Large intestine (tissue), 3 donors: ENCODE measurements around the gene MAP7D3. TPM values are rescaled to one million over a fixed set of nuclear protein-coding genes. Genes with fewer than 3 reads are reported as not detected.
A peak's percentile ranks its signal among the peaks of the same experiment; 100 is the strongest.
"Not testable (repeated sequence)": the region's sequence is repeated elsewhere in the genome, so short reads cannot be mapped to it uniquely, and the experiment has no call there.

Experiments used
- DNase-seq, 2 donors: peaks; one replicate each; pipeline versions ENCODE4 v3.0.0 to v3.0.0-alpha.2; 2013
- H3K27ac ChIP-seq: one replicate; pipeline ENCODE4 v1.5.1; 2013; ENCODE audit warnings: low read length
- H3K27me3 ChIP-seq: 2 replicates; pipeline ENCODE4 v1.6.1; 2013; ENCODE audit warnings: low read length; ENCODE audit not compliant: control insufficient read depth, insufficient read depth
- H3K36me3 ChIP-seq: 2 replicates; pipeline ENCODE4 v1.6.1; 2013; ENCODE audit warnings: low read length; ENCODE audit not compliant: control insufficient read depth, insufficient read depth
- H3K4me1 ChIP-seq: one replicate; pipeline ENCODE4 v1.6.1; 2013; ENCODE audit warnings: low read length; ENCODE audit not compliant: control insufficient read depth, insufficient read depth
- H3K4me3 ChIP-seq: one replicate; pipeline ENCODE4 v1.5.1; 2013; ENCODE audit warnings: low read length
- H3K9me3 ChIP-seq: one replicate; pipeline ENCODE4 v1.6.1; 2013; ENCODE audit warnings: mild to moderate bottlenecking, low read depth, low read length, moderate library complexity; ENCODE audit not compliant: control insufficient read depth
- WGBS: methylation state at CpG from one replicate; pipeline ENCODE4 v1.1.5; 2013; ENCODE audit warnings: low lambda C conversion rate; ENCODE audit not compliant: insufficient coverage; 5-methylcytosine and 5-hydroxymethylcytosine counted together
- polyA plus RNA-seq: library from polyadenylated mRNA; unstranded; fragments of 120-200 nt; gene quantifications from one replicate; pipeline ENCODE4 v1.2.1, GENCODE V29; 2013

The MAP7D3 gene
- polyA plus RNA-seq, 1 donor: 5.5 TPM

DNA sequence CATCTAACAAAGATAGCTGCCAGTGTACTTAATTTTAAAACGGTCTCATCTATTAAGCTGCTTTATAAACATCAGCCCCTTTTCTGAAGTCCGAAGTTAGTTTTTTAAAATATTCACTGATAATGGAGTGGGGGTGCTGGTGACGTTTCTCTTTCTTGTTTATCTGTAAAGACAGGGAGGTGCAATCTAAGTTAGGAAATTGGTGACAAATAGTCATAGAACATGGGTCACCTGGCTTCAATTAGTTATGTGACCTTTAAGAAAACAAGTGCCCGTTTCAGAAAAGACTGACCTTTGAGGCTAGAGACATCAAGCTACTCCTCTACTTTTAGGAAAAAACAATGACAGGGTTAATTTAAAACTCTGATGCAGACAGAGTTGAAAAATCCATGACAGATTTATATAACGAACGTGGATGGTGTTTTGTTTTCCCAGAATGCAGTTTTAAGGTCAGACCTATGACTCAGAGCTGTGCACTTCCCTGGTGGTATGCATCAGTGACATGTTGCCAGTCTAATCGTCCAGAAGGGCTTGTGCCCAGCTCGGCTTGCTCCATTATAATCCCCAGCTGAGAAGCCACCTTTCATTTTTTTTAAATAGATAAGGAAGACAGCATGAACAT lies 65.7 kb downstream of the MAP7D3 start:
- Histone ChIP-seq H3K4me1 (no peaks in the 10 kb centered on the region), H3K27ac (no peak overlapping the region)
- WGBS: no CpG with 5 or more reads among the region's 8 CpGs

DNA sequence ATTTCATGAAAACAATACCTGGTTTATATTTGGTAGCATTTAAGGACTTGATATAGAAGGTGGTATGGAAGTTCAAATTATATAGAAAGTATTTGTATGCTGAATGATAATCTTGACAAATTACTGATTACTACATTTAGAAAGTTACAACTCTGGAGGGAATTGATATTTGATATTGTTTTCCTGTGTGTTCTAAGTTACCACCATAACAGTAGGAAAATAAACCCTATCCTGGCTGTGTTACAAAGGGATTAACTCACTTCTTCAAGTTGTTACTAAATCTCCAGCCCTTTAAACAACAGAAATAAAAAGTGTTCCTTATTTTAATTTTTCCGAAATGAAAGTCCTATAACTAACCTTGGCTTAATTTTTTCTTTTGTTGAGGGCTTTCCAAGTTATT lies 67.3 kb downstream of the MAP7D3 start:
- H3K9me3 ChIP-seq: no peaks in the 10 kb centered on the region
- H3K4me1 ChIP-seq: no peaks in the 10 kb centered on the region
- no peak overlapping the region for H3K4me3 ChIP-seq
- no peaks in the 10 kb centered on the region for H3K27me3 ChIP-seq
- H3K27ac ChIP-seq: no peak overlapping the region
- no peaks in the 10 kb centered on the region for H3K36me3 ChIP-seq
- DNase-seq: no peak
- no CpG with 5 or more reads among the region's 1 CpG for WGBS

More for the DNA sequence above, 65.7 kb downstream of the MAP7D3 start:
- H3K36me3 ChIP-seq: no peaks in the 10 kb centered on the region
- no peaks in the 10 kb centered on the region for H3K9me3 ChIP-seq
- H3K4me3 ChIP-seq: no peak overlapping the region
- H3K27me3 ChIP-seq: no peaks in the 10 kb centered on the region
- peak in 1 of 2 donors; percentile 25 for DNase-seq

DNA sequence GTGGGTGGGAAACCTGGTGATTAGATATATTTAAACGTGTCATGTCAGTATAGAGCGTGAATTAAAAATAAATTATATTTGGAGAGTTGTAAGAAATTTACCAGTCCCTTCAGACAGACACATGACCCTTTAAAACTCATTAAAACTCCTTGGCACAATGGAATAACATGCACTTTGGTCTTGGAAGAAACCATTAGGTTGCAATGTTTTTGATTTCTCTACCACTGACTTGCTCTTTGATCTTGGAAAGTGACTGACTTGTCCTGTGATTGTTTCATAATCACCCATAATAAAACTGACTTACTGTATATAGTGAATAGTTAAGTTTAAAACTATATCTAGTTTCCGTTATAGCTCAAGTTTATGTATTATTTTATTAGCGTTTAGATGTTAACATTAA lies 68.0 kb downstream of the MAP7D3 start:
- no peaks in the 10 kb centered on the region for H3K36me3 ChIP-seq
- H3K4me3 ChIP-seq: no peak overlapping the region
- no peak overlapping the region for H3K27ac ChIP-seq
- WGBS: 83% methylated on average over 1 of the region's 4 CpGs
- no peaks in the 10 kb centered on the region for H3K9me3 ChIP-seq
- no peaks in the 10 kb centered on the region for H3K4me1 ChIP-seq
- H3K27me3 ChIP-seq: no peaks in the 10 kb centered on the region
- DNase-seq: peak in 1 of 2 donors; percentile 52

DNA sequence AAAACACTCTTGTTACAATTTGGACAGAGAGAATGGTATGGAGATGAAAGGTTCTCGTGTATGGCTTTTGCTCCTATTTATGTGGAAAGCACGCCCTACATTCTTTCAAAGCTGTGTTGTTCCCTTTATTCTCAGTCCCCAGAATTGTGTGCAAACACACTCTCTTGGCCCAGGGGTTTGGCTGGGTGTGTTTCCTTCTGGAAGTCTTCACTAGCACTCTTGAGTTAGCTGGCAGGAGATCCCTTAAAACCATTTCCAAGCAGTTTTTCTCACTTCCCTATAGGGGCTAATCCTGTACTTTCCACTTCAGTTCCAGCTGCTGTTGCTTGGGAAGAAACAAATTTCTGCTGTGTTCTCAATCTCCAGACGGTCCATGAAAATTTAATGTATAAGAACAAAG lies 68.8 kb downstream of the MAP7D3 start:
- Histone ChIP-seq H3K4me3 (no peak overlapping the region), H3K9me3 (no peaks in the 10 kb centered on the region), H3K4me1 (no peaks in the 10 kb centered on the region), H3K36me3 (no peaks in the 10 kb centered on the region), H3K27ac (no peak overlapping the region), H3K27me3 (no peaks in the 10 kb centered on the region)
- DNase-seq: peak in 1 of 2 donors; percentile 19
- WGBS: no CpG with 5 or more reads among the region's 3 CpGs

DNA sequence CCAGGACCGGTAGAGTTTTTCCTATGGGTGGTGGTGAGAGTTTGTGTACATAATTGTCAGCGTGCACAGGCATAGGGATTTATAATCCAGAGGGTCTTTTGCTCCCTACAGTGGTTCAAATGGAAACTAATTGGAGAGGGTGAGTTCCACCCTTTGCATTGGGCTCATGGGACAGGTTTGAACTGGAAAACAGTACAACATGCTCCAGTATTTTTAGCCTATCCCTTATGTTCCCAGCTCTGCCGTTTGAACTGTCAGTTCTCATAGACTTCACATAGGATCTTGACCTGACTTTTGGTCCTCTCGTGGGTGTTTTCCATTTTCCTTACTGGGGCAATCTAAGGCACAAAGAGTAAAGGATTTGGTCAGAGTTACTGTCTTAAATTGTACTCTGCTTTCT lies 72.1 kb downstream of the MAP7D3 start:
- no peaks in the 10 kb centered on the region for H3K4me1 ChIP-seq
- WGBS: no CpG with 5 or more reads among the region's 4 CpGs
- no peaks in the 10 kb centered on the region for H3K36me3 ChIP-seq

DNA sequence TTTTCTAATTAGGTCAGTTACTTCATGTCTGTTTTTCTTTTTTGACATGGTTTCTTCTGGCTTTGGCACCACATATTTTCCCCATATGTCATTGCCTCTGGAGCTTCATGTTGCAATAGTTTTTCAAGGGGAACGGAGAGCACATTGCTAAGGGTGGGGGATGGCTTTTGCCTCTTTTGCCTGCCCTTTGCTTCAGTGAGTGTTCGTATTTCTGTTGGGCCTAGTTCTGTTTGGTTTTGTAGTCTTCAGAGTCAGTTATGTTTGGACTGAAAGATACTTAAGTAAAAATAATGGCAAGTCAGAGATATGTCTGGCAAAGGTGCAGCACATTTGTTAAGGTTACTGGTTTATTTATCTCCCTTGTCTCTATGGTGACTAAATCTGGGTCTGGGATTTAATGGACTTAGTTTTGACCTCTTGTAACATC lies 74.8 kb downstream of the MAP7D3 start:
- no peak for DNase-seq
- Histone ChIP-seq H3K27me3 (no peaks in the 10 kb centered on the region), H3K4me1 (no peaks in the 10 kb centered on the region), H3K27ac (peak overlapping the region; percentile 20), H3K9me3 (no peaks in the 10 kb centered on the region), H3K4me3 (no peak overlapping the region), H3K36me3 (no peaks in the 10 kb centered on the region)
- WGBS: no CpG with 5 or more reads among the region's 2 CpGs

More for the DNA sequence above, 72.1 kb downstream of the MAP7D3 start:
- Histone ChIP-seq H3K4me3 (no peak overlapping the region), H3K27ac (no peak overlapping the region), H3K9me3 (no peaks in the 10 kb centered on the region), H3K27me3 (no peaks in the 10 kb centered on the region)
- no peak for DNase-seq

DNA sequence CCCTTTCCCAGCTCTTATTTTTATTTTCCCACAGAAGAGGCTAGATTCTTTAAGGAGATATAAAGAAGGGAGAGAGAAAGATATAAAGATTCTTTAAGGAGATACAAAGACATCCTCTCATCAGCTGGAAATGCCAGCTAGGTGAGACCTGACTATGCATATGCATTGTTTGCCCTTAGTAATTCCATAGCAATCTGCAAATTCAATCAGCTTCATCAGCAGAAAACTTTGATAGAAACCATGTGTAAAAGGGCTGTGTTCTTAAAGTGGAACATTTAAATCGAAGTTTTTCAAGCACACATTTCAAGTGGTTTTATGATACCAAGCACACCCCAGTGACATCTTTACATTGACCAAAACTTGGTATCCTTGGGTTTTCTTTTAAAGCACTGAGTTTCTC lies 79.8 kb downstream of the MAP7D3 start:
- H3K4me1 ChIP-seq: peaks cover 3% of the 10 kb centered on the region

DNA sequence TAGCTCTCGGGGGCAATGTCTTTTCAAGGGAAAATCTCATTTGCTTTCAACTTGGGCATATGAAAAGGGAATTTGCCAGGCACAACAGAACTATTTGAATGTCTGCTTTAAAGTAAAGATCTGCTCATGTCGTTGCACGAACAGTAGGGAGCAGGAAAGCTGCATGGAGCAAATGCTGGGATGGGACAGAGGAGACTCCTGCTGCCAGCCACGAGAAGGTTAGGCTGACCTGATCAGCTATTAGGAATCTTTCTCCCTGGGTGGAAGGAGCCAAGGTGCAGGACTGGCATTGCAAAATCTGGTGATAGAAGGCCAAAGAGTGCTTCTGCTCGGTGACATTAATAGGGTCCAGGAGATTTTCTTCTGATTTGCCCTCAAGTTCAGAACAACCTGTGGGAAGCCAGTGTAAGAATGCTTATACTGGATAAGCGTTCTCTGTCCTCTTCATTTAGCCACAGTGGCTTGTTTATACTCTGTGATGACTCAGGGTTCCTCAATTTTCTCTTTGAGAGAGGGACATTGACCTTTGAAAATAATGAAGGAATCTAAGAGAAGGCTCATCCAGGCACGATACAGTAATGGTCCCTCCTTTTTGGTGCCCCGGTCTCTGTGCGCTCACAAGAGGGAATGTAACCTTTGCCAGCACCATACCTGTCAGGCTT lies 80.9 kb downstream of the MAP7D3 start:
- WGBS: no CpG with 5 or more reads among the region's 9 CpGs
- no peak for DNase-seq
- Histone ChIP-seq H3K27me3 (no peaks in the 10 kb centered on the region), H3K4me1 (peaks cover 3% of the 10 kb centered on the region), H3K36me3 (no peaks in the 10 kb centered on the region), H3K27ac (peak overlapping the region; percentile 74), H3K9me3 (no peaks in the 10 kb centered on the region), H3K4me3 (no peak overlapping the region)

More for the DNA sequence above, 79.8 kb downstream of the MAP7D3 start:
- no peak overlapping the region for H3K4me3 ChIP-seq
- H3K27ac ChIP-seq: no peak overlapping the region
- no peaks in the 10 kb centered on the region for H3K9me3 ChIP-seq
- no peaks in the 10 kb centered on the region for H3K36me3 ChIP-seq
- H3K27me3 ChIP-seq: no peaks in the 10 kb centered on the region
- WGBS: no CpG with 5 or more reads among the region's 1 CpG
- no peak for DNase-seq

DNA sequence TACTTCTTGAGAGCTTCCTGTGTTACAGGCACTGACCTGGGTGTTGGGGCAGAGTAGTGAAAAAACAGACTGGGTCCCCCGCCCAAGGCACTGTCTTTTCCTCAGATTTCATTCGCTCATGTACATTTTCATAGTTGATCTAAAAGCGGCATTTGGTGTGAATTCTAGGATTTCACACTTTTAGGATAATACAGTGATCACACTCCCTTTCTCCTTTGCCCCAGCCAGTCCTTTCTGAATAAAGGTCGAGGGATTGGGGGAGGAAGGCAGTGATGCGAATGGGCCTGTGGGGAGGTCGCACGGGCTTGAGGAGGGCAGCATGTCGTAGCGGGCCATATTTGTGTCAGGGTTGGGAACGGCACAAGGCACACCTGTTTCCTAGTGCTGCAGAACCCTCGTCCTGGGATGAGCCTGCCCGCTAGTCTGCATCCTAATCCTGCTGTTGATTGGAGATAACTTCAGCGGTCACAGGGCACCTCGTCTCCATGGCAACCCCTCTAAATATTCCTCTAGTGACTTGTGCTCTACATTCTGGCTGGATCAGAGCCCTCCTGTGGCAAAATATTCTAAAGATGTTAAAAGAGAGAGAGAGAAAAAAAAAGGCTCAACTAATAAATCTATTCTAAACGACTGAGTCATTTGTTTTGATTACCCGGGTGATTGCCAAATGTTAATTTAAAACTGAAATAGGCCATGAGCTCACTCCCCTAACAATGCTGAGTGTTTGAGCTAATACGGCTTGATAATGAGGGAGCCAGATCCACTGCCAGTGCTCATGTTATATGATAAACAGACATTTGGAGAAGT lies 82.1 kb downstream of the MAP7D3 start:
- DNase-seq: peak; percentile 38 to 54
- Histone ChIP-seq H3K27me3 (no peaks in the 10 kb centered on the region), H3K36me3 (no peaks in the 10 kb centered on the region), H3K4me1 (peaks cover 3% of the 10 kb centered on the region), H3K27ac (peak overlapping the region; percentile 78), H3K4me3 (no peak overlapping the region), H3K9me3 (no peaks in the 10 kb centered on the region)
- no CpG with 5 or more reads among the region's 17 CpGs for WGBS

DNA sequence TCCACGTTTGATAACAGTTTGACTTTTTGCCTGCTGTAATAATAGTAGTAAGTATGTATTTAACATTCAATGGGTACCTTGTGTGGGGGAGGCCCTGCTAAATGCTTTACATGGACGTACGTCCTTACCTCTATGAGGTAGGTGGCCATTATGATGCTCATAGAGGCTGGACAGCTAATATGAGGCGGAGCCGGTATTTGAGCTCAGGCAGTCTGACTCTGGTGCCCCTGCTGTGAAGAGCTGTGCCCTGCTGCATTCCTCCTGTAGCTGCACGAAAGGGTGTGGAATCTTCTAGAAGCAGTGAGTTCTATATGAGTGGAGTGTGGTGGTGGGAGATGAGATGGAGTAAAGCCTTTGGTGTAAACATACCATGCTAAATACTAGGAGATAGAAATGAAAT lies 83.2 kb downstream of the MAP7D3 start:
- H3K27ac ChIP-seq, H3K27me3 ChIP-seq, H3K36me3 ChIP-seq, DNase-seq, H3K4me3 ChIP-seq, H3K9me3 ChIP-seq, H3K4me1 ChIP-seq: not testable (repeated sequence)
- WGBS: no CpG with 5 or more reads among the region's 6 CpGs
